GM21360 (cell line): ENCODE data around the gene AK5.

ENCODE experiments used
- ATAC-seq: cut with Tn5 transposase; IDR thresholded peaks from one replicate; pipeline ENCODE4 v1.9.1; 2021; ENCODE audit warnings: mild to moderate bottlenecking, moderate library complexity; ENCODE audit not compliant: unreplicated experiment

Gene AK5

GRCh38 chr1:77350012-77350770 is 68.4 kb downstream of the AK5 start:
- ATAC-seq, result no peak

- no peak for ATAC-seq
Measured at GRCh38 chr1:77354536-77354935, 72.7 kb downstream of the AK5 start.

GRCh38 chr1:77355010-77355409 is 73.2 kb downstream of the AK5 start:
- no peak for ATAC-seq

GRCh38 chr1:77356136-77356535 is 74.3 kb downstream of the AK5 start:
- no peak for ATAC-seq

GRCh38 chr1:77360256-77360655 is 78.4 kb downstream of the AK5 start:
- no peak for ATAC-seq

- ATAC-seq, result no peak
Measured at GRCh38 chr1:77361621-77362020, 79.8 kb downstream of the AK5 start.

GRCh38 chr1:77370161-77370560 is 88.3 kb downstream of the AK5 start:
- no peak for ATAC-seq

- ATAC-seq, result no peak
Measured at GRCh38 chr1:77370583-77371306, 88.9 kb downstream of the AK5 start.

- no peak for ATAC-seq
Measured at GRCh38 chr1:77371396-77371795, 89.6 kb downstream of the AK5 start.

- no peak for ATAC-seq
Measured at GRCh38 chr1:77373702-77374101, 91.9 kb downstream of the AK5 start.

GRCh38 chr1:77375541-77375940 is 93.7 kb downstream of the AK5 start:
- no peak for ATAC-seq

GRCh38 chr1:77375990-77376389 is 94.2 kb downstream of the AK5 start:
- no peak for ATAC-seq

- ATAC-seq, result no peak
Measured at GRCh38 chr1:77378723-77379535, 97.1 kb downstream of the AK5 start.

GRCh38 chr1:77382366-77382765 is 100.5 kb downstream of the AK5 start:
- ATAC-seq, result no peak

GRCh38 chr1:77383236-77383635 is 101.4 kb downstream of the AK5 start:
- ATAC-seq, result no peak

GRCh38 chr1:77385551-77385950 is 103.7 kb downstream of the AK5 start:
- no peak for ATAC-seq

GRCh38 chr1:77386276-77386675 is 104.5 kb downstream of the AK5 start:
- ATAC-seq, result no peak

- no peak for ATAC-seq
Measured at GRCh38 chr1:77387553-77387952, 105.7 kb downstream of the AK5 start.

- no peak for ATAC-seq
Measured at GRCh38 chr1:77388661-77389060, 106.8 kb downstream of the AK5 start.

- no peak for ATAC-seq
Measured at GRCh38 chr1:77392486-77392885, 110.7 kb downstream of the AK5 start.

- no peak for ATAC-seq
Measured at GRCh38 chr1:77394166-77394565, 112.3 kb downstream of the AK5 start.

- no peak for ATAC-seq
Measured at GRCh38 chr1:77395051-77395450, 113.2 kb downstream of the AK5 start.
